GM12892 (cell line): Measurements from ENCODE around the gene RAPGEF5.

Experiments used
- POLR2A ChIP-seq: IDR thresholded peaks from 2 replicates; pipeline ENCODE4 v1.6.1; 2011; ENCODE audit warnings: low read depth, low read length, control low read depth
- POLR2AphosphoS5 ChIP-seq: IDR thresholded peaks from 2 replicates; pipeline ENCODE4 v1.6.1; 2011; ENCODE audit warnings: low read depth, low read length, control low read depth
- TAF1 ChIP-seq: IDR thresholded peaks from 2 replicates; pipeline ENCODE4 v1.6.1; 2011; ENCODE audit warnings: low read depth, mild to moderate bottlenecking, control low read depth, low read length, borderline replicate concordance

GRCh38 chr7:22288202-22288601 lies 68.8 kb downstream of the RAPGEF5 start:
- TF ChIP-seq TAF1 (no peak), POLR2A (no peak), POLR2AphosphoS5 (no peak)
